Activated effector memory CD4-positive, alpha-beta T cell treated with Interleukin-2 at 50 U/mL for 16 hours (primary cell): ENCODE results near the gene FGD6.
"Not testable (repeated sequence)": the region's sequence is repeated elsewhere in the genome, so short reads cannot be mapped to it uniquely, and the experiment has no call there.

ENCODE experiments used
- DNase-seq: peaks from one replicate; pipeline ENCODE4 v3.0.0-alpha.2; 2020

FGD6 gene

DNA sequence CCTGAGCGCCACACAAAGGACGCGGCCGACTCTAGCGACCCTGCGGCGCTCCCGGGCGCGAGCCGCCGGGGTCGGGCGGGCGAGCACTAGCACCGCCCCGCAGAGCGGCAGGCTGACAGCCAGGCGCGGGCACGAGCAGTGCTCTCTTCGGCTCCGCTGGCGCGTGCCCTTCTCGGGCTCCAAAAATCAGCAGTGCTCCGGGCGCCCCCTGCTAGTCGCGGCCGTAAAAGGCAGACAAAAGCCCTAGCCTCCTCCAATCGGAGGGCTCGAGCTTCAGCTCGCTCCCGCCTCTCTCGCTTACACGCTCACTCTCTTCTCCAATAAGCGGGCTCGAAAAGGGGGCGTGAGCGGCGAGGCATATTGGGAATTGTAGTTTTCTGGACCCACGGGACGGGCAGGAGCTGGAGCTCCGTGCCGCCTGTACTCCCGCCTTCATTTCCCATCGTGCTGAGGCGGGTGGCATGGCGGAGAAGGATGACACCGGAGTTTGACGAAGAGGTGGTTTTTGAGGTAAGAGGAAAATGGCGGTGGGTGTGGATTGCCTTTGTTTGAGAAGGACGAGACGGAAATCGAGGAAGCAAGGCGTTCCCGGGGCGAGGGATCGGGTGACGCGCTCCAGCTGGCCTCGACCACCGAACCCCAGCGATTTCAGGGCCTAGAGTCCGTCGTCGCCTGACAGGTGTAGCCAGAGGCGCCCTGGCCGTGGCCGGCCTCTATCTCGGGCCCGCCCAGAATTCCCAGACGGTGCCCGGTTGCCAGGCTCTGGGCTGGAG is at the start of gene FGD6, which contains the start of gene VEZT:
Gene FGD6 (minus strand): TSS at position 91 of the 773 bp plus-strand sequence. CDS start 227 bp downstream, outside the sequence.
Gene VEZT (plus strand): TSS at position 431 of the 773 bp plus-strand sequence. CDS start 44 bp downstream, at position 475.
- peak; percentile 97 for DNase-seq

GRCh38 chr12:95266254-95266653 is 49.0 kb upstream of the FGD6 start:
- DNase-seq, result no peak

DNA sequence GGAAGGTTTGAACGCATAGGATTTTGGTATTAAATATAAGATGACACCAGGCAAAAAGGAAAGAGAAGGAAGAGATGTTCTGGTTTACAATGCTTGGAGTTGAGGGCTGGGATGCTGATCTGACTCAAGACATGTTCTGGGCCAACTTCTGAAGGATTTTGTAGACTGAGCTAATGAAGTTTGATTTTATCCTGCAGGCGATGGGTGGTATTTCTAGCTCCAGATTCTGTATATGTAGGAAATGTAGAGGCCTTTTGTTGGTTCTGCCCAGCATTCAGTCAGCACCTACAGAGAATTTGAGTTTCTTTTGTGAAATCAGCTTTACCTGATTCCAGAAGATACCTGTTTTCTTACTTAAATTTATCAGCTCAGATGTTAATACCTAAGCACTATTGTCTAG is 48.5 kb upstream of the FGD6 start:
- DNase-seq, result no peak

GRCh38 chr12:95262808-95263207 is 45.5 kb upstream of the FGD6 start:
- no peak for DNase-seq

DNA sequence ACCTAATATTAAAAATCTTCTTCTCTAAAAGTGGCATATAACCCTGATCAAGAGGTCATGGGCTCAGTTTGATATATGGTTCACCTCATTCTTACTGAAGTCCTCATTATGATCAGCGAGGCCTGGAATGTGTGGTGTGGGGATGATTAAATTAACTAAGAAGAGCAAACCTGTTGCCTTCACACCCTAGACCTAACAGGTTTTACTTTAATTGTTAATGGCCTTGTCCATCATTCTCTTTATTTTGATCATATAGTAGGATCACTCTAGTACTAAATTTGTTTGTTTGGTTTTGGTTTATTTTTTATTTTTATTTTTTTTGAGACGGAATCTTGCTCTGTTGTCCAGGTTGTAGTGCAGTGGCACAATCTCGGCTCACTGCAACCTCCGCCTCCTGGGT is 43.8 kb upstream of the FGD6 start:
- no peak for DNase-seq

DNA sequence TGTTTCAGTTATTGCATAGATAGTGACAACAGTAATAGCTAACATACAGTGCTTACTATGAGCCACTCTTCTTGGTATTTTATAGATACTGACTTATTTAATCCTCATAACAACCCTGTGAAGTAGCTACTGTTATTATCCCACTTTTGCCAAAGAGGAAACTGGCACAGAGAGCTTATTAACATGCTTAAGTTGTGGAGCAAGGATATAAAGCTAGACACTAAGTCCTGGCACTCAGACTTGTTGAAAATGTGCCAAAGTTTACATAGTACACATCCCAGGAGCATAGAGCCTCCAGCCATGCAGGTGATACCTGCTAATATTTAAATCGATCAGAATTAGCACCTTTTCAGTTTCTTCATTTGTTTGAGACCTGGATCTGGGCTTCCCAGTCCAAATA is 42.1 kb upstream of the FGD6 start:
- DNase-seq, result no peak

DNA sequence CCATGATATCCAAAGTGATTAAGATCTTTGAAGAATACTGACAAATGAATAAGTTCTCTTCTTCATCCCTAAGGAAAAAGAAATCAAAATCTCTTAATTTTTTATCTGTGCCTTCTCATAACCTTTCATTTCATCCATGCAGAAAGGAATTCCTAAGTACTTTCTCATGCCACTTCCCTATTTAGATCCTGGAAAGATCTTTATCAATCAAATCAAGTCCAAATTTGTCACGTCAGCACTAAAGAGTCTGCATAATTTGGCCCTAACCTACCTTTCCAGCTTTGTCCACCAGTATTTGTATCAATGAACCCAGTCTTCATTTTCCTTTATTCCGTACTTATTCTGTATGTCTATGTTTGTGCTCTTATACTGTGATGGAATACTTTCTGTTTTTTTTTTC is 41.5 kb upstream of the FGD6 start:
- DNase-seq, result no peak

DNA sequence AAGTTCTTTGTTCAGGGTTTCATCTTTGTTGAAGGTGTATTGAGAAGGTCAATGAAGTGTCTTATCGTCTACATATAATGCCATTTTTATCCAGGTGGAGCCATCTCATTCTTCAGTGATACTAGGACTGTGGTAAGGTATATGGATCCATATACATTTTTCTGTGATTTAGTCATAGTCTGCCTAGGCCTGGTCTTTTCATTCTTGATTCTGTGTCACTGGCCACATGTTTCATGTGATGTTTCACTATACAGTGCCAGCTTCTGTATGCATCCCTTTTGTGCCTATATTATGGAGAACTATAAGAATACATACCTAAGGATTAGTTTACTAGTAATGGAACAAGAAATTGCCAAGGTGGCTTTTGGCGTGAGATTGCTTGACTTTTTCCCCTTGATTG is 40.9 kb upstream of the FGD6 start:
- DNase-seq, result no peak

DNA sequence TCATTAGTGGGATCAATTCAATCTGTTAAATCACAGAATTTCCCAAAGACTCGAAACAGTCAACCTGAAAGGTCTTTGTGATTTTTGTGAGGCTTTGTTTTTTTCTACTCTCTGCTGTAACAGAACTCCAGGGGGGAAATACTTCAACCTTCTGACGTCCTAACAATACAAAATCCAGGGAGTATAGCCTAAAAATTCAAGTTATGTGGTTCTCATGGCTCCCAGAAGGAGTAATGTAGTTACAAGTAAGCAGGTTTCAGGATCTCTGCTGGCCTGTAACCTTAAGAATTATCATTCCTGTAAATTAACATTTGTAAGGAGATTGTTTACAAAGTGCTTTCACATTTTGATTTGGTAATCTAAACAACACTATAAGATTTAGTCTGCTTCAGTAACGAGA is 40.3 kb upstream of the FGD6 start:
- no peak for DNase-seq

DNA sequence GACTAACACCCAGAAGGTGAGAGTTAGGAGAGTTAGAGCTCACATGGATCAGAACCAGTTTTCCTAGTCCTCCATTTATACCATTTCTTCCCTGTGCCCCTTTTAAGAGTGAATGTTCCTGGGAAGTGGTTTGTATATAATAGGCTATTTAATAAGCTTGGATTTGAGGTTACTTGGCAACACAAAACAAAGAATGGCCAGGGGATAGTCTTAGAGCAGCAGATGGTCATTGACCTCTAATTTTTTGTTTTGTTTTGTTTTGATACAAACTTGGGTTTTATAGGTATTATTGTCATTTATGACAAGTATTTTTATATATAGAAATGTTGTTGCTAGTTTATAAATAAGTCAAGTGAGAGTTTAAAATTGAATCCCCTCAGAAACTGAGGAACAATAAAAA is 36.1 kb upstream of the FGD6 start:
- no peak for DNase-seq

DNA sequence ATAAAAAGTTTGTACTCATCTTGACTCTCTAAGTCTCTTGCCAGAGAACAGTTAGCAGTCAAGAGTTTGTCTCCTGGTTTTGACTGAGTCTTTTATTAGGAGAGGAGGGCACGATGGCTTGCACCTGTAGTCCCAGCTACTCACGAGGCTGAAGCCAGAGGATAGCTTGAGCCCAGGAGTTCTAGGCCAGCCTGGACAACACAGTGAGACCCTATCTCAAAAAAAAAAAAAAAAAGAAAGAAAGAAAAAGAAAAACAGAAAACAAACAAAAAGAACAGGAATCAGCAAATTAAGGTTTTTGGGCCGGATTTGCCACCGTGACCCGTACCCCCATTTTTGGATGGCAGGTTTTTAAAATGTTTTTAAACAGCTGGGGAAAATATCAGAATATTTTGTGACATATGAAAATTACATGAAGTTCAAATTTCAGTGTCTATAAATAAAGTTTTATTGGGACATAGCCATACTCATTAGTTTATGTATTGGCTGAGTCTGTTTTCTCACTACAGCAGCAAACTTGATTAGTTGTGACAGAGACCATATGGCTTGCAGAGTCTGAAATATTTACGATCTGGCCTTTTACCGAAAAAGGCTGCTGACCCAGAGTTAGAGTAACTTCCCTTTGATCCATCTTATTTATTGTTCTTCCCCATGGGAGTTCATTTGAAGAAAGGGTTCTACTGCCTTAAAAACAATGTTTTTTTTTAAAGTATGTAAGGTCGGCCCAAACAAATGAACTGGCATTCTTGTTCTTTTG is 31.5 kb upstream of the FGD6 start:
- DNase-seq, result no peak

DNA sequence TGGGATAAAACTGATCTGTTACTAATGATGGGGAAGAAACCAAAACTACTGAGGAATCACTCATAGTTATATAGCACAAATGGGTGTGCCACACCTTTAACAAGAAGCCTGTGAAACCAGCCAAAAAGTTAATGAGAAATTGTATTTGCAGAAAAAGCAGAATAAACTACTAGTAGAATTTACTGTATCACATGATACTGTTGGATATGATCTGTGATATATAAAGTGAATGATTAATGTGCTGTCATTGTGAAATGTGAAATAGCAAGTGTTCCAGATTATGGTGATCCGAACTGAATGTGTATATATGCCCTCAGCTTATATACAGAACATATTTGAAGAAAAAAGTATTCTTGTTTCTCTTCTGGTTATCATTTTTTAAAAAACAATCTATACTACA is 30.8 kb upstream of the FGD6 start:
- no peak for DNase-seq

DNA sequence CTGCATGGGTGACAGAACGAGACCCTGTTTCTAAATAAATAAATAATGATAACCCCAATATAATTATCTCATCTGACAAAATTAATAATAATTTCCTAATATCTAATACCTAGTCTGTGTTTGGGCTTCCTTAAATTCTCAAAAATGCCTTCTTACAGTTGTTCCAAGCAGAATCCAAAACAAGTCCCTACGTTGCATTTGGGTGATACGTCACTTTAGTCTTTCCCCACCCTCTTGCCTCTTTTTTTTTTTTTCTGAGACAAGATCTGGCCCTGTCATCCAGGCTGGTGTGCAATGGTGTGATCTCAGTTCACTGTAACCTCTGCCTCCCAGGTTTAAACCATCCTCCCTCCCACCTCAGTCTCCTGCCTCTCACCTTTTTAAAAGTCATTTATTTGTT is 27.1 kb upstream of the FGD6 start:
- no peak for DNase-seq

- DNase-seq, result no peak
These were observed 26.4 kb upstream of the FGD6 start for GRCh38 chr12:95243497-95244183.

DNA sequence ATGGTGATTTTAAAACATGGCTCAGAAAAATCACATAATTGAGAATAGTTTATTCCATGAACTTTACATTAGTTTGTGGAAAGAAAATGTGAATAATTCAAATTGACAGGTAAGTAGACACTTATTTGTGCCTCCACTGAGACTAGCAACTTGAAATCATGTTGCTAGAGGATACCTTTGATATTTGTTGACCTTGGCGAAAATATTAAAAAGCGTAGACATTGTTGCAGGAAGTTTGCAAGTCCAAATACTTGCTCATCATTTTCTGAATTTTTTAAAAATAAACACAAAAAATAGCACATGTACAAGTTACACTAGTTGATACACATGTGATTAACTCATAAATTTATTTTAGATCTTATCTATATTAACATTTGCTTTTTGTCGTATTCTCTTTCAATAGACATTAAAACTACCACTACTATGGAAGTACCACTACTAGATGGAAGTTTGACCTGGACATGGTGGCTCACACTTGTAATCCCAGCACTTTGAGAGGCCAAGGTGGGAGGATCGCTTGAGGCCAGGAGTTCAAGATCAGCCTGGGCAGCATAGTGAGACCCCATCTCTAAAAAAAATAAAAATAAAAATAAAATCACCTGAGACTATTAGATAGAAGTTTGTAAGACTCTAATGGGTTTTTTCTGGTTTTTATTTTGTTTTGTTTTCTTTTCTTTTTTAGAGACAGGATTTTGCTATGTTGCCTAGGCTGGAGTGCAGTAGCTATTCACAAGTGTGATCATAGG is 24.7 kb upstream of the FGD6 start:
- DNase-seq, result no peak

GRCh38 chr12:95241138-95241537 is 23.9 kb upstream of the FGD6 start:
- DNase-seq, result not testable (repeated sequence)

DNA sequence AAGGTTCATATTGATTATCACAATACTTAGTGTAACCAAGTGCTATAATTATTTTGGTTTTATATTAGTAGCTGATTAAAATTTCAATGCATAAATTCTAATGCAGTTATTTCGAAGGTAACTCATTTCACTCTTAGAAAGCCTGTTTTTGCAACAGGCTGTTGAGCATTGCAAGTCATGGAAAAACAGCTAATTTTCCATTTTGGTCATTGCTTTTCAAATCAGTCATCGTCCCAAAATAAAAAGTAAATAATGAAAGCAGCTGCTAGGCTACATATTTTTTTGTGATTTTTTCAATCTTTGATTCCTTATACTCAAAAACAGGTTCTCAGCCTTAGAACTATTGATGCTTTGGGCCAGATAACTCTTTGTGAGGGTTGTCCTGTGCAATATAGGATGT is 23.3 kb upstream of the FGD6 start:
- DNase-seq, result no peak

DNA sequence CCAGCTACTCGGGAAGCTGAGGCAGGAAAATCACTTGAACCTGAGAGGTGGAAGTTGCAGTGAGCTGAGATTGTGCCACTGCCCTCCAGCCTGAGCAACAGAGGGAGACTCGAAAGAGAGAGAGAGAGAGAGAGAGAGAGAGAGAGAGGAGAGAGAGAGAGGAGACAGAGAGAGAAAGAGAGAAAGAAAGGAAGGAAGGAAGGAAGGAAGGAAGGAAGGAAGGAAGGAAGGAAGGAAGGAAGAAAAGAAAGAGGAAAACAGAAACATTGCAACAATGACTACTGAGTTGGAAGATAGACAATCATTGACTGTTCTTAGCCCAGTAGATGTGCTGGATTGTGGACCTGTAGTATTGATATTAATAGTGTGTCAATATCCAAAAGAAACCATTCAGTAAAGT is 22.6 kb upstream of the FGD6 start:
- DNase-seq, result not testable (repeated sequence)

DNA sequence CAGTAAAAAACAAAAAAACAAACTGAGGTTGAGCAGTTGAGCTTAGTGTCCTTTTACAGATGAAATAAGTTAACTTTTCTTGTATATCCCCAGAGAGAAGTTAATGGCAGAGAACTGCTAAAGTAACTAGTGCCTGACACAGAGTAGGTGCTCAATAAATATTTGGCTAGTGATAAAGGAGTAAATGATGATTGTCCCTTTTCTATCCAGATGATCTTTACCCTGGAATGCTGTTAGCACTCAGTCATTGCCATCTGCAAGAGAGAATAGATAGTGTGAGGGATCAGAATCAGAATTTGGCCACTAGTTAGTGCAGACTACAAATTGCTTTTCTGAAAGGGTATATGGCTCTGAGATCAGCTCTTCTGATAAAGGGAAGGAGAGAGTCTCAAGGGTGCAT is 21.9 kb upstream of the FGD6 start:
- no peak for DNase-seq

GRCh38 chr12:95238150-95238549 is 20.9 kb upstream of the FGD6 start:
- no peak for DNase-seq

DNA sequence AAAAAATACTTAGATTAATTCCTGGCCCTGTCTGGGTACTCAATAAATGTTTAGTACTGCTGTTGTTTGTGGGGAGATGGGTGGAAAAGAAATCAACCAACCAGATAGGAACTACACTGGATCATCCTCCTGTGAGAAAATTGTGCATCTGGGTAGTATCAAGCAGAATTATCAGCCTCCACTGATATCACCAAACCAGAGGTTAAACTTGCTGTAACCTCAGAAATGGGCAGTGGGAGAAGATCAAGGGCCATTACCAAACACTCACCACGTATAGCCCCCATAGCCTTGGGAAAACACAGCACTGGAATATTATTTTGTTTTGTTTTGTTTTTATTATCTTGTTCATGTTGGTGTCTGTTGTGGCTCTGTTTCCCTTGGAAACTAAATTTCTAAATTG is 20.0 kb upstream of the FGD6 start:
- DNase-seq, result no peak

DNA sequence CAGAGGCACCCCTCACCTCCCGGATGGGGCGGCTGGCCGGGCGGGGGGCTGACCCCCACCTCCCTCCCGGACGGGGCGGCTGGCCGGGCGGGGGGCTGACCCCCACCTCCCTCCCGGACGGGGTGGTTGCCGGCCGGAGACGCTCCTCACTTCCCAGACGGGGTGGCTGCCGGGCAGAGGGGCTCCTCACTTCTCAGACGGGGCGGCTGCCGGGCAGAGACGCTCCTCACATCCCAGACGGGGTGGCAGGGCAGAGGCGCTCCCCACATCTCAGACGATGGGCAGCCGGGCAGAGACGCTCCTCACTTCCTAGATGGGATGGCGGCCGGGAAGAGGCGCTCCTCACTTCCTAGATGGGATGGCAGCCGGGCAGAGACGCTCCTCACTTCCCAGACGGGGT is 18.4 kb upstream of the FGD6 start:
- not testable (repeated sequence) for DNase-seq

GRCh38 chr12:95234187-95234586 is 16.9 kb upstream of the FGD6 start:
- not testable (repeated sequence) for DNase-seq
